Measurements from ENCODE around the gene DNAH14. TPM values are rescaled to one million over a fixed set of nuclear protein-coding genes. Genes with fewer than 3 reads are reported as not detected.

The DNAH14 gene
- polyA plus RNA-seq, 2 donors = 1.1 to 2.1 TPM

DNA sequence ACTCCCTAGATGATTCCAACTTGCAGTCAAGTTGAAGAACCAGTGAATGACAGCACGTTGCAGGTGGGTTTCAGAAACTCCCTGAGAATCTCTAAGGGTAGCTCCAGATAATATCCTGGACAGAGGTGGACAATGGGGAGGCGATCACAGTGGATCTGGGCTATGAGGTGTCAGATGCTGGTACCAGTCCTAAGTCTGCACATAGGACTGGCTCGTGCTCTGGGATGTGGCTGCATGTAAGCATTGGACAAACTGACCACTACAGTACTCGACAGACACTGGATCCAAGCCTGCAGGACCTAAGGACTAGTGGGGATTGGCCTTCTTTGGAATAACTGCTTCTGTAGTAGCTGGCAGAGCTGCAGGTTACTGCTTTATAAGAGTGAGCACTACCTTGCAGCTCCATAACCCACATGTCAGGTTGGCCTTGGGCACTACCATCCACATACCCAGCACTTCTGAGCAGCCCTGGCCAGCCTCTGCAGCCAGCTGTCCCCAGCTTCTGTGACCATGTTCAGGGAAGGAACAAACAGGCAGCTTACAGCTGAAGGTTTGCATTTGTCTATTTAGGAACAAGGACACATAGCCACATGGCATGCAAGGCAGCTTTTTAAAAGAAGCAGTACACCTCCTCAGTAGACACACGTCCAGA, 33.2 kb upstream of the DNAH14 start:
- Histone ChIP-seq H3K4me3 (ENCODE audit: low read depth in 1 of 2, low read length in 2 of 2) (no peak overlapping the region), H3K36me3 (ENCODE audit: control insufficient read depth in 2 of 2, insufficient read depth in 2 of 2, low read length in 1 of 2) (no peaks in the 10 kb centered on the region), H3K9me3 (ENCODE audit: control insufficient read depth in 2 of 2, insufficient read depth in 1 of 2, low read depth in 1 of 2, low read length in 1 of 2) (no peaks in the 10 kb centered on the region), H3K27ac (ENCODE audit: low read depth in 2 of 2, low read length in 1 of 2) (no peak overlapping the region), H3K4me1 (ENCODE audit: control insufficient read depth in 2 of 2, insufficient read depth in 2 of 2, low read length in 1 of 2) (no peaks in the 10 kb centered on the region), H3K27me3 (ENCODE audit: control insufficient read depth in 1 of 2, insufficient read depth in 2 of 2, low read length in 2 of 2) (no peaks in the 10 kb centered on the region)
- WGBS, 2 donors = 84 to 85% methylated on average over 5 of the region's 5 CpGs

DNA sequence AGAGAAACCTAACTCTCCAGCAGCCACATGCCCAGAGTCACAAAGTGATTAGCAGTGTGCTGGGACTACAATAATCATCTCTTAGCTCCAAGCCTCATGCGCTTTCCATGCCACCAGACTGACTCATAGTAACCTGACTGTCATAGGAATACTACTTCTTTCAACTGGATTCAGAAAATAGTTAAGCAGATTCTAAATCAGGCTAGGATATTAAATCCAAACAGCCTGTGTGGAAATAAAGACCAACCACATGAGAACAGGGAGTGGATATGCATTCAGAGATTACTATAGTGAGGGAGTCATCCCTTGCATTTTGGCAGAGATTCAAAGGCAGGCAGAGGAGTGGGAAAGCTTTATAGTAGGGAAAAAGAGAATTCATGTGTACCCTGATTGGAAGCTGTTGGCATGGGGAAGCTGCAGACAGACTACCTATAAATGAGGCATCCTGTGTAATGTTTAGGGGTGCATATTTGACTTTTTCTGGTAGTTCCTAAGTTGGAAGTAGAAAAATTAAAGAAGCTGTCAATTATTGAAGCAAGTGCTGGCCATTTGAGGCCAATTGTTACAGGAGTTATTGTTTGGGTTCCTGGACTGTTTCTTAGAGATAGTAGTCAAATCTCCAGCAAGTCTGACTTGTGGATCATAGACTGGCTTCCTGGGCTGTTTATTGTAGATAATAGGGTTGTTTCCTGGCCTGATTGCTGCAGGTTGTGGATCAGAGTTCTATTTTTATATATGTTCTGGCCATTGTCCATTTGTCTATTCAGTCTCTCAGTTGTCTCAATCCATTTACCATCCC, 31.7 kb upstream of the DNAH14 start:
- Histone ChIP-seq H3K36me3 (ENCODE audit: control insufficient read depth in 2 of 2, insufficient read depth in 2 of 2, low read length in 1 of 2) (no peaks in the 10 kb centered on the region), H3K4me3 (ENCODE audit: low read depth in 1 of 2, low read length in 2 of 2) (no peak overlapping the region), H3K4me1 (ENCODE audit: control insufficient read depth in 2 of 2, insufficient read depth in 2 of 2, low read length in 1 of 2) (no peaks in the 10 kb centered on the region), H3K9me3 (ENCODE audit: control insufficient read depth in 2 of 2, insufficient read depth in 1 of 2, low read depth in 1 of 2, low read length in 1 of 2) (no peaks in the 10 kb centered on the region), H3K27me3 (ENCODE audit: control insufficient read depth in 1 of 2, insufficient read depth in 2 of 2, low read length in 2 of 2) (no peaks in the 10 kb centered on the region), H3K27ac (ENCODE audit: low read depth in 2 of 2, low read length in 1 of 2) (no peak overlapping the region)
- WGBS, 2 donors = 96 to 100% methylated on average over 1 of the region's 1 CpG

DNA sequence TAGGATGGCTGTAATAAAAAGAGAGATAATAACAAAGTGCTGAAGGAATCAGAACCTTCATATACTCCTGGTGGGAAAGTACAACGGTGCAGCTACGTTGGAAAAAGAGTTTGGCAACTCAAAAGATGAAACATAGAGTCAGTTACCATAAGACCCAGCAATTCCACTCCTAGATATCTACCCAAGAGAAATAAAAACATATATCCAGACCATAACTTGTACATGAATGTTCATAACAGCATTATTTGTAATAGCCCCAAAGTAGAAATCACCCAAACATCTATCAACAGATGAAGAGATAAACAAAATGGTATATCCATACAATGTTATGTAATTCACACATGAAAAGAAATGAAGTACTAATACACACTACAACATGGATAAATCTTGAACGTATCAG, 30.5 kb upstream of the DNAH14 start:
- no peaks in the 10 kb centered on the region for H3K4me1 ChIP-seq (ENCODE audit: control insufficient read depth in 2 of 2, insufficient read depth in 2 of 2, low read length in 1 of 2)
- H3K9me3 ChIP-seq (ENCODE audit: control insufficient read depth in 2 of 2, insufficient read depth in 1 of 2, low read depth in 1 of 2, low read length in 1 of 2) = no peaks in the 10 kb centered on the region
- H3K4me3 ChIP-seq (ENCODE audit: low read depth in 1 of 2, low read length in 2 of 2) = no peak overlapping the region
- H3K27ac ChIP-seq (ENCODE audit: low read depth in 2 of 2, low read length in 1 of 2) = no peak overlapping the region
- H3K36me3 ChIP-seq (ENCODE audit: control insufficient read depth in 2 of 2, insufficient read depth in 2 of 2, low read length in 1 of 2) = no peaks in the 10 kb centered on the region
- H3K27me3 ChIP-seq (ENCODE audit: control insufficient read depth in 1 of 2, insufficient read depth in 2 of 2, low read length in 2 of 2) = no peaks in the 10 kb centered on the region
- 89 to 94% methylated on average over 3 of the region's 3 CpGs for WGBS, 2 donors

DNA sequence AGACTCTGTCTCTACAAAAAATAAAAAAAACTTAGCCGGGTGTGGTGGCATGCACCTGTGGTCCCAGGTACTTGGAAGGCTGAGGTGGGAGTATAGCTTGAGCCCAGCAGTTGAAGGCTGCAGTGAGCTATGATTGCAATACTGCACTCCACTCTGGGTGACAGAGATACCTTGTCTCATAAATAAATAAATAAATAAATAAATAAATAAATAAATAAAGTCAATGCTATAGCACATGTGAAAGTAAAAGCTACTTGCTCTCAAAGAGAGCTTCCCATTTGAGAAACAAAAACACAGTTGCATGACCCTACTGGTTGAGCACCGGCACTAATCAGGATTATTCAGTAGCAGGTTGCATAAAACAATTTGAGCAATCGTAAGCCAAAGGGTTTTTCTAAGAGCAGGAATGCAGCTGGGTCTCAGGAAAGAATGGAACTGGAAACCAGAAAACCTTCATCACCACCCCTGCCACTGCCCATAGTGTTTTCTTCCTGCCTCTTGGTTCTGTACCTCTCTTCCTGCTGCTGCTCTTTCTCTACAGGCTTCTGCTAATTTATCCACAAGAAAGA, 29.3 kb upstream of the DNAH14 start:
- Histone ChIP-seq H3K27me3 (ENCODE audit: control insufficient read depth in 1 of 2, insufficient read depth in 2 of 2, low read length in 2 of 2) (no peaks in the 10 kb centered on the region), H3K9me3 (ENCODE audit: control insufficient read depth in 2 of 2, insufficient read depth in 1 of 2, low read depth in 1 of 2, low read length in 1 of 2) (no peaks in the 10 kb centered on the region), H3K36me3 (ENCODE audit: control insufficient read depth in 2 of 2, insufficient read depth in 2 of 2, low read length in 1 of 2) (no peaks in the 10 kb centered on the region), H3K4me1 (ENCODE audit: control insufficient read depth in 2 of 2, insufficient read depth in 2 of 2, low read length in 1 of 2) (no peaks in the 10 kb centered on the region), H3K4me3 (ENCODE audit: low read depth in 1 of 2, low read length in 2 of 2) (no peak overlapping the region), H3K27ac (ENCODE audit: low read depth in 2 of 2, low read length in 1 of 2) (no peak overlapping the region)
- WGBS, 2 donors = 74 to 75% methylated on average over 3 of the region's 3 CpGs

DNA sequence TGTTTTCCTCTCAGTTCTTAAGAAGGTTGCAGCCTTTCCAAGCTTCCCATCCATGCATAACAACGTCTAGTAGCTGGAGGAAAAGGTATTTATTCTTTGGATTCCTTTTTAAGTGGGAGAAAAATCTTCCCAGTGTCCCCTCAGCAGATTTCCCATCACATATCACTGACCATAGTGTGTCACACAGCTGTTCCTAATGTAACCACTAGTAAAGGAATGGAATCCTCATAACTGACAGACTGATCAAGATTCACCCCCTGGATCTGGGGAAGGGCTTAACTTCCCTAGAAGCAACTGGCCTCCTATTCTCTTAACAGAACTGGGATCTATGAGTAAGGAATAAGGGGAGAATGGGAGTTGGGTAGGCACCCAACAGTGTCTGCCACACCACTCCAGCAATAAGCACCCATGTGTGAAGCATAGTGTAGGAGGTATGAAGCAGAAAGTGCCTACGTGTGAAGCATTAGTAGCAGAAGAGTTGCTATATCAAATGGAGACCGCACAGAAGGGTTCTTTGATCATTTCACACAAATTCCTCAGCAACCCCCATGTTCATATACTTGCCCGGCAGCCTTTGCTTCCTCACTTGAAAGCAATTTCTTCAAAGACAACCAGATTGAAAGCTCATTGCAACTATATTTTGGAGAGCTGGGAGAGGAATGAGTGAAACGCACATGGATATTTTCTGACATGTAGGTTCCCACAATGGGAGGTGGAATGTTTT, 28.2 kb upstream of the DNAH14 start:
- no peak overlapping the region for H3K27ac ChIP-seq (ENCODE audit: low read depth in 2 of 2, low read length in 1 of 2)
- H3K4me1 ChIP-seq (ENCODE audit: control insufficient read depth in 2 of 2, insufficient read depth in 2 of 2, low read length in 1 of 2) = no peaks in the 10 kb centered on the region
- no peaks in the 10 kb centered on the region for H3K36me3 ChIP-seq (ENCODE audit: control insufficient read depth in 2 of 2, insufficient read depth in 2 of 2, low read length in 1 of 2)
- H3K27me3 ChIP-seq (ENCODE audit: control insufficient read depth in 1 of 2, insufficient read depth in 2 of 2, low read length in 2 of 2) = no peaks in the 10 kb centered on the region
- H3K4me3 ChIP-seq (ENCODE audit: low read depth in 1 of 2, low read length in 2 of 2) = no peak overlapping the region
- WGBS, 2 donors = 62 to 64% methylated on average over 5 of the region's 5 CpGs
- no peaks in the 10 kb centered on the region for H3K9me3 ChIP-seq (ENCODE audit: control insufficient read depth in 2 of 2, insufficient read depth in 1 of 2, low read depth in 1 of 2, low read length in 1 of 2)

DNA sequence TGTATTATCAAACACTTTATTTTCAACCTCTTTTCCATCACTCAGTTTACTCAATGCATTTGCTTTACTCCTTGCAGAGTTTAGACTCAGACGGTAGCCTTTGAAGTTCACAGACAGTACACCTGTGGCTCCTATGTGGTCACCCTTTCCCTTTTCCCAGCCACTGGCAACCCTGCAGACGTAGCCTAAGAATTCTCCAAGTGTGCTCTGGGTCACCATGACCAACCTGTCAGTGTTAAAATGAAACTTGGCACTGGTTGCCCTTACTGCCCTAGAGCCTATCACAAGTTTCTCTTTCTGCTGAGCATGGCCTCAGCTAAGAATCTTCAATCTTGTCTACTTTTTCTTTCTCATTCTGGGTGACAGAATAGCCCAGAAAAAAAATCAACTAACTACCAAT, 25.5 kb upstream of the DNAH14 start:
- H3K36me3 ChIP-seq (ENCODE audit: control insufficient read depth in 2 of 2, insufficient read depth in 2 of 2, low read length in 1 of 2) = no peaks in the 10 kb centered on the region
- WGBS, 2 donors = 44 to 51% methylated on average over 2 of the region's 2 CpGs
- no peaks in the 10 kb centered on the region for H3K27me3 ChIP-seq (ENCODE audit: control insufficient read depth in 1 of 2, insufficient read depth in 2 of 2, low read length in 2 of 2)
- H3K27ac ChIP-seq (ENCODE audit: low read depth in 2 of 2, low read length in 1 of 2) = no peak overlapping the region
- H3K9me3 ChIP-seq (ENCODE audit: control insufficient read depth in 2 of 2, insufficient read depth in 1 of 2, low read depth in 1 of 2, low read length in 1 of 2) = no peaks in the 10 kb centered on the region
- no peaks in the 10 kb centered on the region for H3K4me1 ChIP-seq (ENCODE audit: control insufficient read depth in 2 of 2, insufficient read depth in 2 of 2, low read length in 1 of 2)
- H3K4me3 ChIP-seq (ENCODE audit: low read depth in 1 of 2, low read length in 2 of 2) = no peak overlapping the region

DNA sequence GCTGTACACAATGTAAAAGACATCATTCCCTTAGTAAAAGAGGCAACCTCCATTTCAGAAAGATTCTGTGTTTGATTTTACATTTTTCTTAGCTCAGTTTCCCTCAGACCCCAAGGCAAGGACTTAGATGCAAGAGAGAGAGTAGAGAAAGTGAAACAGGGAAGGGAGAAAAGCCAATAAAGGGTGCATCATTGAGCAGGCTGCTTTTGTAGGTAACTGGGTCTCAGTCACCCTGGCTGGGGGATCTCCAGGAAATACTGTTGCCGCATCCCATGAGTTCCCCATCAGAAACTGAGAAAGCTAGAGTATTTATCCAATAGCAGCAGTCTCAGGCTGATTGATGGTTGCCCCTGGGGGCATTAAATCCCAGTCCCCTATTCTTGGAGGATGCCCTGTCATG, 23.1 kb upstream of the DNAH14 start:
- Histone ChIP-seq H3K4me3 (ENCODE audit: low read depth in 1 of 2, low read length in 2 of 2) (no peak overlapping the region), H3K27me3 (ENCODE audit: control insufficient read depth in 1 of 2, insufficient read depth in 2 of 2, low read length in 2 of 2) (no peaks in the 10 kb centered on the region), H3K4me1 (ENCODE audit: control insufficient read depth in 2 of 2, insufficient read depth in 2 of 2, low read length in 1 of 2) (no peaks in the 10 kb centered on the region), H3K9me3 (ENCODE audit: control insufficient read depth in 2 of 2, insufficient read depth in 1 of 2, low read depth in 1 of 2, low read length in 1 of 2) (no peaks in the 10 kb centered on the region), H3K36me3 (ENCODE audit: control insufficient read depth in 2 of 2, insufficient read depth in 2 of 2, low read length in 1 of 2) (no peaks in the 10 kb centered on the region), H3K27ac (ENCODE audit: low read depth in 2 of 2, low read length in 1 of 2) (no peak overlapping the region)
- WGBS, 2 donors = 87% methylated on average over 1 of the region's 1 CpG

DNA sequence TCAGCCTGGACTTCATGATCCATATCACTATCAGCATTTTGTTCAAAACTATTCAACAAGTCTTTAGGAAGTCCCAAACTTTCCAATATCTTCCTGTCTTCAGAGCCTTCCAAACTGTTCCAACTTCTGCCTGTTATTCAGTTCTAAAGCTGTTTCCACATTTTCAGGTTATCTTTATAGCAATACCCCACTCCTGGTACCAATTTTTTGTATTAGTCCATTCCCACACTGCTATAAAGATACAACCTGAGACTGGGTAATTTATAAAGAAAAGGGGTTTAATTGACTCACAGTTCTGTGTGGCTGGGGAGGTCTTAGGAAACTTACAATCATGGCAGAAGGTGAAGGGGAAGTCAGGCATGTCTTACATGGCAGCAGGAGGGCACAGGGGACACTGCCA, 18.3 kb upstream of the DNAH14 start:
- Histone ChIP-seq H3K27ac (ENCODE audit: low read depth in 2 of 2, low read length in 1 of 2) (no peak overlapping the region), H3K9me3 (ENCODE audit: control insufficient read depth in 2 of 2, insufficient read depth in 1 of 2, low read depth in 1 of 2, low read length in 1 of 2) (peaks cover 3 to 6% of the 10 kb centered on the region in 2 donors), H3K4me1 (ENCODE audit: control insufficient read depth in 2 of 2, insufficient read depth in 2 of 2, low read length in 1 of 2) (no peaks in the 10 kb centered on the region), H3K36me3 (ENCODE audit: control insufficient read depth in 2 of 2, insufficient read depth in 2 of 2, low read length in 1 of 2) (no peaks in the 10 kb centered on the region), H3K27me3 (ENCODE audit: control insufficient read depth in 1 of 2, insufficient read depth in 2 of 2, low read length in 2 of 2) (no peaks in the 10 kb centered on the region), H3K4me3 (ENCODE audit: low read depth in 1 of 2, low read length in 2 of 2) (no peak overlapping the region)

DNA sequence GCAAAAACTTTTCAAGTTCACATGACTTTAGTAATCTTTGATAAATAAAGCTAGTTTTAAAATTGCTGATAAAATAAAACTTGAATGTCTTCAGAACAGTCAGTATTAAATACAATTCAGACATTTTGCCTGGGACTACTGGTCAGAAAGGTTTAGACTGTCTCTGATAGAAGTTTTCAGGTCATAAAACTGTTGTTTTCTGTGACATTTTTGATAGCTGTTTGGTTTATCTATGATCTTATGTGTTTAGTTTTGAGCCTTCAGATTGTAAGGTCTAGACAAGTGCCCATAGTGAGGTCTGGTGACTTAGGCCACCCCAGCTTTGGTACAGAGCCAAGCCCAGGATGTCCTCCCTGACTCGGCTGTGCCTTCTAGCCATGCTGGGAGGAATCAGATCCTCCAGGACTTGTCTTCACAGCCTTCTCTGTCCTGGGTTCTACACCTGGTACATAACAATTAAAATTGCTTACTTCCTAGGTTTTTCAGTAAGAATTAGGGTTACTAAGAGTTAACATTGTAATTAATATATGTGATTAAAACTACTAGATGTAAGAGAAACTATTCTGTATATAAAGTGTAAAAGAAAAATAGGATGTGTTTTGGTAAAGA, 15.1 kb upstream of the DNAH14 start:
- H3K4me1 ChIP-seq (ENCODE audit: control insufficient read depth in 2 of 2, insufficient read depth in 2 of 2, low read length in 1 of 2) = no peaks in the 10 kb centered on the region
- H3K4me3 ChIP-seq (ENCODE audit: low read depth in 1 of 2, low read length in 2 of 2) = no peak overlapping the region
- H3K36me3 ChIP-seq (ENCODE audit: control insufficient read depth in 2 of 2, insufficient read depth in 2 of 2, low read length in 1 of 2) = no peaks in the 10 kb centered on the region
- H3K9me3 ChIP-seq (ENCODE audit: control insufficient read depth in 2 of 2, insufficient read depth in 1 of 2, low read depth in 1 of 2, low read length in 1 of 2) = peaks cover 3 to 6% of the 10 kb centered on the region in 2 donors
- WGBS, 2 donors = 86 to 94% methylated on average over 1 of the region's 1 CpG
- no peaks in the 10 kb centered on the region for H3K27me3 ChIP-seq (ENCODE audit: control insufficient read depth in 1 of 2, insufficient read depth in 2 of 2, low read length in 2 of 2)
- no peak overlapping the region for H3K27ac ChIP-seq (ENCODE audit: low read depth in 2 of 2, low read length in 1 of 2)
